Measurements from ENCODE around the gene NOS3.

Gene NOS3

DNA sequence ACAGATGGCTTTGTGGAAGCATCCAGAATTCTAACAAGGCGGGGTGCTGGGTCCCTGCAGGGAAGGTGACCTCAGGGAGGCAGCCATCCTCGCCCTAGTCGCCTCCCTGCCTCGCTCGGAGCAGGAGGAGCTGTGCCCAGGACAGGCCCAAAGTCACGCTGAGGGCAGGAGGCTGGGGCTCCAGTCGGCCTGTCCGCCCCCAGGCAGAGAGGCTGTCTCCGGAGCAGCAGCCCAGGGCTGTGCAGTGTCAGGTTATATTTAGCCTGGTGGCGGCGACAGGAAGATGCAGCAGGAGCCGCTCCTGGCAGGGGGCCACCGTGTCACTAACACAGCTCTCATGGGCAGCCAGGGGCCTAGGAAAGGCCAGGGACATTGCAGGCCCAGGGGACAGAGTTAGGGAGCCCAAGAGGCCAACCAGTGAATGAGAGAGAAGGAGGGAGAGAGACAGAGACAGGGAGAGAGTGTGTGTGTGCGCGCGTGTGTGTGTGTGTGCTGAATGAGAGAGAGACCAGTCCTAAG is 26.2 kb upstream of the NOS3 start:
- DNase-seq = peak in 2 of 14 donors; percentile 42 to 88

GRCh38 chr7:150965273-150965830 is 25.5 kb upstream of the NOS3 start:
- DNase-seq = no peak

DNA sequence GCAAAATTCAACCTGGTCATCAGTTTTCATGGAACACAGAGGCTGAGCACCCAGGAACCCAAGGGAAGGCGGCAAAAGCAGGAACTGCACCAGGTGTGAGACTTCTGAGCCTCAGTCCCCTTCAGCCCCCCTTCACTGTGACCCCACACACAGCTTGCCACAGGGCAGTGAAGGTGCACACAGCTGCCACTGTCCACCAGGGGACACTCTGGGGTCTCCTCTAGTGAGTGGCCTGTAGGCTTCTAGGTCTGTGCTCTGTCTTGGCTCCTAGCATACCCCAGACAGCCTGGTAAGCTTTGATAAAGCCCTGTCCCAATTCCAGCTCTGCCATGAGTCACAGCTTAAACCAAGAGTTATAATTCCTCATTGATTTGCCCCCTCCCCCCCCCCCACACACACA is 24.8 kb upstream of the NOS3 start:
- no peak for DNase-seq

DNA sequence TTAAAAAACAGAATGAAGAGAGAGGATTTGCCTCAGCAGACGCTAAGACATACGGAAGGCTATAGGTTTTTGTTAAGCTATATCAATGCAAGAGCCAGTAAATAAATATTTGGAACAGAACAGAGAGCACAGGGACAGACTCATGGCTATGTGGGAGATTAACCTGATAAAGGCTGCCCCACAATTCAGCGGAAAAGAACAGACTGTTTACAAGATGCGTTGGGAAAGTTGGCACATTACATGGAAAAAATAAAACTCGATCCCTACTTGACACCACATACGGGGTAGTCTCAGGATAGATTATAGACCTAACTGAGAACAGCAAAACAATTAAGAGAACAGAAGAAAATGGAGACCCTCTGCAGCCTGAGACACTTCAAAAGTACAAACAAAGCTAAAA is 23.5 kb upstream of the NOS3 start:
- no peak for DNase-seq

GRCh38 chr7:150968056-150968733 is 22.6 kb upstream of the NOS3 start:
- no peak for DNase-seq

DNA sequence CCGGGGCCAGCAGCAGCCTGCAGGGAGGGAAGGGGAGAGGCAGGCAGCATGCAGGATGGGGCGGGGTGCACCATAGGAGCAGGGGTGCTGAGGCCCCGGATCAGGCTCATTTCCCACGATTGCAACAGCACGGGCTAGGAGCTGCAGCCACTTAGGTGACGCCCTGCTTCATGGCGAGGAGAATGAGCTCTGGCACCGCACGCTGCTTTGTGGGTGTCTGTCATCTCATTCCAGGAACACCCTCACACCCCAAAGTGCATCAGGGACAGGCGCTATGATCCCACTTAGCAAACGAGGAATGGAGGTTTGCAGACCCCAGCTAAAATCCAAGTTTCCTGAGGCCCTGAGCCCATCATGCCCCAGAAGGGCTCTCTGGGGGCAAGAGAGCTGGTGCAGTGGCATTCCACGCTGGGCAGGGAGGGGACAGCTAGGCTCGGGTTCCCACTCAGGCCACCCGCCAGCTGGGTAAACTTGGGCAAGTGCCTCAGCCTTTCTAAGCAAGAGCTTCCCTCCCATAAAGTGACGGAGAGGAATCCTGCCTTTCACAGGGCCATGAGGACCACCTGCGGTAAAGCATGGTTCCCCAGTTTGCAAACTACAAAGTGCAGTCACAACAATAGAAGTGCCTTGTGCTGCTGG is 22.0 kb upstream of the NOS3 start:
- peak in 1 of 14 donors; percentile 33 for DNase-seq

DNA sequence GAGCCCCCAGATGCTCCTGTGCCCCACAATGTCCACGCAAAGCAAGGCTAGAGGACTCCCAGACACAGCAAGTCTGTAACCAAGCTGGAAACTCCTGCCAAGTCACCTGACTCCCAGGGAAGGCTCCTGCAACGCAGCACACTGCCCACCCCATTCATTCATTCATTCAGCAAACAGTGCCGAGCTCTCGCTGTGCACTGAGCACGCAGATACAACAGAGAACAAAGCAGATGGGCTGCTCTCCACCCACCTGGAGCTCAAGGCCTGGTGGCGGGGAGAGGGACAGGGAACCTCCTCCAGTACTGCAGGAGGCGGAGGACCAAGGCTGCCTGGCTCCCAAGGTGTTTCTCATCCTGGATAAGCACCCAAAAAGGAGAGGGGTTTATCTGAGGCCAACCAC is 21.3 kb upstream of the NOS3 start:
- DNase-seq = peak in 1 of 14 donors; percentile 88

GRCh38 chr7:150970424-150970823 is 20.4 kb upstream of the NOS3 start:
- no peak for DNase-seq

- DNase-seq = peak in 1 of 14 donors; percentile 40
Measured at GRCh38 chr7:150971242-150972022, 19.4 kb upstream of the NOS3 start.

DNA sequence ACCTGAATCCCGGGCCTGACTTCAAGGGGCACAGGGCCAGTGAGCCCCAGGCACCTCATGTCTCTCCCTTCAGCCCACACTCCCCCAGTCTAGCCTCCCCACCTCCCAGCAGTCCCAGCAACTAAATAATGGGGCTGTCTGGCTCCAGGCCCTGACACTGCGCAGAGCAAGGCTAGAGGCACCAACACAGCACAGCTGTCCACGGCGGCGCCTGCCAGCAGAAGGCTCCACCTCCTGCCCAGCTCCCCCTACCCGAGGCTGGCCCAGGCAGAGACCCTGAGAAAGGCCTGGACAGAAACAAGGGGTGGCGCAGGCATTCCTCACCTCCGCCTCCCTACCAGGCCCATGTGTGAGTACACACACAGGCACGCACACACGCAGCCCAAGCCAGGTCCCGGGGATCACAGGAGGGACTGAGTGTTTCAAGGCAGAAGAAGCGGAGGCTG is 18.8 kb upstream of the NOS3 start:
- peak in 11 of 14 donors; percentile 21 to 67 (median 54) for DNase-seq

DNA sequence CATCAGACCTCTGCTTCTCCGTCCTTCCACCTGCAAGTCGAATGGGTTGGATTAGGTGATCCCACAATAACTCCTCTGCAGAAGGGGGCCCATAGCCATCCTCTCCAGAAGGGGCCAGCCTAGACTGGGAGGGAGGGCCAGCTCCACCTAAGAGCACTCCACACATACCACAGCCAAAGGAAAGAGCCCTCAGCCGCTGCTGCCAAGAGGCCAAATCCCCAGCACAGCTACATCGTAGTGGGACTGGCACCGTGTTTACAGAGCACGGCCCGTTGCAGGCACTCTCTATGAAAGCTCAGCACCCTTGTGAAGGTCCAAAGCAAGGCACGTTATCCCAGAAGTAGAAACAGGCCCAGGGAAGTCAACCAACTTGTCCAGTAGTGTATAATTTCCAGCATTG is 18.1 kb upstream of the NOS3 start:
- DNase-seq = no peak

DNA sequence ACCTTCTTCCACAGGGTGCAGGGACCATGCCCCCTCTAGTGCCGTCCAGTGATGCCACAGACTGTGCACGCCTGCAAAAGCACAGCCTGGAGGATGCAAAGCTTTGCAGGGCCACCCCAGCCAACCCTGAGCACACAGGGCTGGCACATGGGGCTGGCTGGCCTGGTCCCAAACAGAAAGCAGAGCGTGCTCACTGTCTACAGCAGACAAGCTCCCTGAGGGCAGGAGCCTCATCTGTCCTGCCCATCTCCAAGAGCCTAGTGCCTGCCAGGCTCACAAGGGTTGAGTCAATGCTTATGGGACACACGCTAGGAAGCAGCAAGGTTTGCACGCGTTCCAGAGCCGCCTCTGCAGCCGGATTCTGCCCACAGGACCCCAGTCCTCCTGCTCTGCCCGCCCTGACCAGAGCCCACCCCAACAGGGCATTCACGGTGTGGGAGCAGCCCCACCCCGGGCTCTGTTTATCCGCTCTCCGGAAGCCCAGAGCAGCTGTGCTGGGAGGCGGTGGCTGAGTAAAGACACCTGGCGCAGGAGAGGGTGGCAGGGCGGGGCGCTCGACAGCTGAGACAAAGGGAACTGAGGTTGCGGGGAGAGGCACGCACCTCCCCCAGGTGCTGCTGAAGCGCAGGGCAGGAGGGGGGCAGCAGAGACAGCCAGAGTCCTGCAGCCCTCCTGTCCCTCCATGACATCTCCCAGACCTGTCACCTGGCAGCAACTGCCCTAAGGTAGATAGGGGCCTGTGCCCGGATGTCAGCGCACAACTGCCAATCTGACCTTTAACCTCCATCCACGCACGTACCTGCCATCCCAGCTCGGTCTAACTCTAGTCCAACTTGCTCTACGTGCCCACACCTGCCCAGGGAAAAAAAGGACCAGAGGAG is 17.0 kb upstream of the NOS3 start:
- DNase-seq = no peak

GRCh38 chr7:150974468-150975391 is 16.1 kb upstream of the NOS3 start:
- peak in 5 of 14 donors; percentile 20 to 54 (median 48) for DNase-seq

- DNase-seq = peak in 1 of 14 donors; percentile 66
Measured at GRCh38 chr7:150975536-150976319, 15.1 kb upstream of the NOS3 start.

GRCh38 chr7:150976529-150977381 is 14.1 kb upstream of the NOS3 start:
- DNase-seq = peak in 1 of 14 donors; percentile 49

DNA sequence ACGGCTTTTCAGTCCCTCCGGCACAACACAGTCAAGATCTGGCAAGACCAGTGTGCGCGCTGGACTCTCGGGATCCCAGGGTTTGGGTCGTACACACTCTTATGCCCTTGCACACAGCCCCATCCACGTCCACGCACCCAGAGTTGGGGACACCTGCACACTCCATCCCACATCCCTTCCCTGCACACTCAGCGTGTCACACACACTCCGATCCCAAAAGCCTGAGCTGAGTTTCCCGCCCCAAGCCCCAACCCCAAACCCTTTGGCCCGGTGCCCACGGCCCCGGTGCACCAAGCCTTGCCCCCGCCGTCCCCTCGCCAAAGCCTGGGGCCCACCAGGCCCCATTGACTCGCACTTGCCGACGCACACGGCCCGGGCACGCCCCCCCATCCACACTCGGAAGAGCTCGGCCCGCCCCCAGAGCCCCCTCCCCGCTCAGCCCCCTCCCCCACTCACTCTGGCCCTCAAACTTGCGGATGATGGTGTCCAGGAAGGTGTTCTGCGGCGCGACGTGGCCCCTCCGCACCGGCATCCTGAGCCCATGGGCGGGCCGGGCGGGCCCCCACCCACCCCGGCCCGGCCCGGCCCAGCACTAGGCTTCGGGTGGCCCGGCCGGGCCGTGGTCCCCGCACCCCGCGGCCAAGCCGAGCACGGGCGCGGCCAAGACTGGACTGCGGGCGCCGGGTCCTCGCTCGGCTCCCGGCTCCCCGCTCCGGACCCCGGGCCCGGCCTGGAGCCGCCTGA is 13.3 kb upstream of the NOS3 start:
- peak in 1 of 14 donors; percentile 30 for DNase-seq

- DNase-seq = peak in 10 of 14 donors; percentile 13 to 78 (median 36)
Measured at GRCh38 chr7:150978126-150978789, 12.6 kb upstream of the NOS3 start, which contains the start of gene KCNH2. TSS of gene KCNH2 (minus strand) at chr7:150978321. CDS start at chr7:150977913, 408 bp downstream.
